Natural killer cell treated with Interleukin-12 subunit alpha and Interleukin-12 subunit beta and Interleukin-15 and Interleukin-18, amount 100 ng/mL, for 72 hours (primary cell): ENCODE results near the gene OPRM1. TPM values are rescaled to one million over a fixed set of nuclear protein-coding genes. Genes with fewer than 3 reads are reported as not detected.
A peak's percentile ranks its signal among the peaks of the same experiment; 100 is the strongest.
"Not testable (repeated sequence)": the region's sequence is repeated elsewhere in the genome, so short reads cannot be mapped to it uniquely, and the experiment has no call there.

Experiments
- ATAC-seq, 2 donors: fragments of 150-1000 bp; cut with Tn5 transposase in 1 of 2; sonication (Bioruptor Pico), chemical (Tn5 transposase) in 1 of 2; 2 replicates each; pipeline ENCODE4 v1.10.0; 2021
- DNase-seq: peaks from one replicate; pipeline ENCODE4 v3.0.0; 2022; ENCODE audit warnings: low spot score
- H3K27ac Mint-ChIP-seq, 2 donors: 1 replicate in 1 of 2; 2 replicates in 1 of 2; pipeline ENCODE4 v1.8.0; 2022; ENCODE audit warnings: mixed read lengths in 2 of 2, mild to moderate bottlenecking in 1 of 2, moderate library complexity in 1 of 2
- H3K27me3 Mint-ChIP-seq, 2 donors: 1 replicate in 1 of 2; 2 replicates in 1 of 2; pipeline ENCODE4 v1.8.0; 2022; ENCODE audit warnings: mixed read lengths in 2 of 2
- H3K36me3 Mint-ChIP-seq: one replicate; pipeline ENCODE4 v1.8.0; 2022; ENCODE audit warnings: mixed read lengths
- H3K4me1 Mint-ChIP-seq, 2 donors: 1 replicate in 1 of 2; 2 replicates in 1 of 2; pipeline ENCODE4 v1.8.0; 2022; ENCODE audit warnings: low read depth in 2 of 2, mixed read lengths in 2 of 2, mild to moderate bottlenecking in 1 of 2
- H3K4me3 Mint-ChIP-seq: one replicate; pipeline ENCODE4 v1.8.0; 2022; ENCODE audit warnings: mixed read lengths
- H3K9me3 Mint-ChIP-seq: 2 replicates; pipeline ENCODE4 v1.8.0; 2022; ENCODE audit warnings: mixed read lengths
- total RNA-seq, 2 donors: library from RNA; stranded (reverse); gene quantifications; one replicate each; pipeline ENCODE4 v1.2.3, GENCODE V29; 2022

Gene OPRM1
- total RNA-seq, 2 donors from 2014 or later = not detected

GRCh38 chr6:154169193-154169847, 130.3 kb downstream of the OPRM1 start:
- Mint-ChIP-seq H3K4me3 (peak overlapping the region; percentile 68), H3K36me3 (peaks cover 30% of the 10 kb centered on the region), H3K27me3 (no peaks in the 10 kb centered on the region), H3K4me1 (peaks cover 56 to 59% of the 10 kb centered on the region in 2 donors), H3K9me3 (peaks cover 4% of the 10 kb centered on the region), H3K27ac (peak overlapping the region; percentile 72 to 78)
- DNase-seq = peak; percentile 79
- ATAC-seq = peak; percentile 92 to 93

GRCh38 chr6:154170106-154170505, 131.1 kb downstream of the OPRM1 start:
- Mint-ChIP-seq H3K4me1 (peaks cover 63 to 66% of the 10 kb centered on the region in 2 donors), H3K27ac (no peak overlapping the region), H3K9me3 (peaks cover 6% of the 10 kb centered on the region), H3K4me3 (no peak overlapping the region), H3K36me3 (peaks cover 38% of the 10 kb centered on the region), H3K27me3 (no peaks in the 10 kb centered on the region)
- ATAC-seq (no peak), DNase-seq (no peak)

GRCh38 chr6:154172393-154172792, 133.4 kb downstream of the OPRM1 start:
- DNase-seq, H3K27me3 Mint-ChIP-seq, H3K27ac Mint-ChIP-seq, H3K4me3 Mint-ChIP-seq, ATAC-seq, H3K9me3 Mint-ChIP-seq: not testable (repeated sequence)
- Mint-ChIP-seq H3K4me1 (peaks cover 69% of the 10 kb centered on the region in 2 donors), H3K36me3 (peaks cover 54% of the 10 kb centered on the region)

GRCh38 chr6:154179434-154179833, 140.4 kb downstream of the OPRM1 start:
- Mint-ChIP-seq H3K36me3 (peaks cover 38% of the 10 kb centered on the region), H3K27ac (no peak overlapping the region), H3K4me3 (no peak overlapping the region), H3K4me1 (peaks cover 50% of the 10 kb centered on the region in 2 donors), H3K27me3 (no peaks in the 10 kb centered on the region), H3K9me3 (peaks cover 6% of the 10 kb centered on the region)
- DNase-seq = no peak
- ATAC-seq = no peak

- ATAC-seq = no peak
- no peak for DNase-seq
- Mint-ChIP-seq H3K27ac (peak overlapping the region in 1 of 2 donors; percentile 42), H3K4me3 (no peak overlapping the region), H3K4me1 (peaks cover 24 to 31% of the 10 kb centered on the region in 2 donors), H3K27me3 (no peaks in the 10 kb centered on the region), H3K9me3 (no peaks in the 10 kb centered on the region), H3K36me3 (peaks cover 11% of the 10 kb centered on the region)
These were observed 148.2 kb downstream of the OPRM1 start for GRCh38 chr6:154187203-154187602.

- no peak for ATAC-seq
- Mint-ChIP-seq H3K27ac (peak overlapping the region in 1 of 2 donors; percentile 42), H3K9me3 (no peaks in the 10 kb centered on the region), H3K27me3 (no peaks in the 10 kb centered on the region), H3K4me3 (no peak overlapping the region), H3K4me1 (peaks cover 24 to 33% of the 10 kb centered on the region in 2 donors), H3K36me3 (peaks cover 12% of the 10 kb centered on the region)
- DNase-seq = no peak
These were observed 148.7 kb downstream of the OPRM1 start for GRCh38 chr6:154187714-154188113.

GRCh38 chr6:154196333-154196885, 157.4 kb downstream of the OPRM1 start:
- Mint-ChIP-seq H3K4me1 (peaks cover 26 to 30% of the 10 kb centered on the region in 2 donors), H3K36me3 (peaks cover 20% of the 10 kb centered on the region), H3K9me3 (no peaks in the 10 kb centered on the region), H3K27me3 (no peaks in the 10 kb centered on the region), H3K27ac (no peak overlapping the region), H3K4me3 (no peak overlapping the region)
- no peak for ATAC-seq
- no peak for DNase-seq

GRCh38 chr6:154197196-154197860, 158.3 kb downstream of the OPRM1 start:
- H3K27ac Mint-ChIP-seq = no peak overlapping the region
- H3K27me3 Mint-ChIP-seq = no peaks in the 10 kb centered on the region
- H3K4me3 Mint-ChIP-seq = no peak overlapping the region
- peaks cover 24% of the 10 kb centered on the region for H3K36me3 Mint-ChIP-seq
- H3K4me1 Mint-ChIP-seq = peaks cover 24 to 29% of the 10 kb centered on the region in 2 donors
- no peak for DNase-seq
- H3K9me3 Mint-ChIP-seq = no peaks in the 10 kb centered on the region
- no peak for ATAC-seq

- not testable (repeated sequence) for H3K4me3 Mint-ChIP-seq, ATAC-seq, H3K27me3 Mint-ChIP-seq, DNase-seq, H3K9me3 Mint-ChIP-seq
- Mint-ChIP-seq H3K27ac (peak overlapping the region in 1 of 2 donors; percentile 17), H3K36me3 (peaks cover 31% of the 10 kb centered on the region), H3K4me1 (peaks cover 23 to 30% of the 10 kb centered on the region in 2 donors)
These were observed 162.6 kb downstream of the OPRM1 start for GRCh38 chr6:154201688-154202087.

GRCh38 chr6:154202339-154202738, 163.3 kb downstream of the OPRM1 start:
- Mint-ChIP-seq H3K4me3 (no peak overlapping the region), H3K27ac (peak overlapping the region; percentile 8 to 33), H3K27me3 (no peaks in the 10 kb centered on the region), H3K9me3 (no peaks in the 10 kb centered on the region), H3K36me3 (peaks cover 35% of the 10 kb centered on the region), H3K4me1 (peaks cover 20 to 32% of the 10 kb centered on the region in 2 donors)
- ATAC-seq (no peak), DNase-seq (no peak)

- Mint-ChIP-seq H3K4me1 (peaks cover 14 to 30% of the 10 kb centered on the region in 2 donors), H3K27me3 (no peaks in the 10 kb centered on the region), H3K27ac (peak overlapping the region; percentile 8 to 33), H3K36me3 (peaks cover 40% of the 10 kb centered on the region), H3K4me3 (no peak overlapping the region), H3K9me3 (no peaks in the 10 kb centered on the region)
- ATAC-seq = no peak
- no peak for DNase-seq
These were observed 163.9 kb downstream of the OPRM1 start for GRCh38 chr6:154202958-154203357.

- H3K27ac Mint-ChIP-seq = peak overlapping the region in 1 of 2 donors; percentile 13
- H3K9me3 Mint-ChIP-seq = no peaks in the 10 kb centered on the region
- ATAC-seq (no peak), DNase-seq (no peak)
- H3K4me1 Mint-ChIP-seq = peaks cover 17 to 30% of the 10 kb centered on the region in 2 donors
- peaks cover 51% of the 10 kb centered on the region for H3K36me3 Mint-ChIP-seq
- no peak overlapping the region for H3K4me3 Mint-ChIP-seq
- no peaks in the 10 kb centered on the region for H3K27me3 Mint-ChIP-seq
These were observed 167.1 kb downstream of the OPRM1 start for GRCh38 chr6:154206141-154206540.

- H3K36me3 Mint-ChIP-seq = peaks cover 44% of the 10 kb centered on the region
- no peak overlapping the region for H3K27ac Mint-ChIP-seq
- ATAC-seq = no peak
- H3K9me3 Mint-ChIP-seq = no peaks in the 10 kb centered on the region
- peaks cover 17 to 28% of the 10 kb centered on the region in 2 donors for H3K4me1 Mint-ChIP-seq
- no peaks in the 10 kb centered on the region for H3K27me3 Mint-ChIP-seq
- H3K4me3 Mint-ChIP-seq = no peak overlapping the region
- DNase-seq = no peak
These were observed 168.0 kb downstream of the OPRM1 start for GRCh38 chr6:154206996-154207395.

- ATAC-seq (no peak), DNase-seq (no peak)
- H3K27ac Mint-ChIP-seq = no peak overlapping the region
These were observed 170.5 kb downstream of the OPRM1 start for GRCh38 chr6:154209555-154209954.

More at GRCh38 chr6:154209555-154209954, 170.5 kb downstream of the OPRM1 start:
- peaks cover 12 to 16% of the 10 kb centered on the region in 2 donors for H3K4me1 Mint-ChIP-seq
- H3K9me3 Mint-ChIP-seq = no peaks in the 10 kb centered on the region
- H3K27me3 Mint-ChIP-seq = no peaks in the 10 kb centered on the region
- peaks cover 46% of the 10 kb centered on the region for H3K36me3 Mint-ChIP-seq
- no peak overlapping the region for H3K4me3 Mint-ChIP-seq
